DMS53 treated with DMSO at 0.1 percent for 48 hours (cell line): ENCODE results near the gene BAK1.
A peak's percentile ranks its signal among the peaks of the same experiment; 100 is the strongest.

Experiments used
- DNase-seq: peaks from one replicate; lab custom pipeline; 2025; ENCODE audit not compliant: unreplicated experiment; lab: John Stamatoyannopoulos, UW

BAK1 gene

DNA sequence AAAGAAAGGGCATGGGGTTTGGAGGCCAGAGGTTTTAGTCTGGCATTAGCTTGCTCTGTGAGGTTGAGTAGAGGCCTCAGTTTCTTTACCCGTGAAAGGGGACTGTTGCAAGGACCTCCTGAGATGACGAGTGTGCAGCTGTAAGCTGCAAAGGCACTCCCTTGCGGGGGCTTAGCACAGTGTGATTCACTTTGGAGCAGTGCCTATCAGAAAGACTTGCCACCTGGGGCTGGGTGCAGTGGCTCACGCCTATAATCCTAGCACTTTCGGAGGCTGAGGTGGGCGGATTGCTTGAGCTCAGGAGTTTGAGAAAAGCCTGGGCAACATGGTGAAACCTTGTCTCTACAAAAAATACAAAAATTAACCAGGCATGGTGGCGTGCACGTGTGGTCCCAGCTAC lies 7.5 kb upstream of the BAK1 start:
- no peak for DNase-seq

DNA sequence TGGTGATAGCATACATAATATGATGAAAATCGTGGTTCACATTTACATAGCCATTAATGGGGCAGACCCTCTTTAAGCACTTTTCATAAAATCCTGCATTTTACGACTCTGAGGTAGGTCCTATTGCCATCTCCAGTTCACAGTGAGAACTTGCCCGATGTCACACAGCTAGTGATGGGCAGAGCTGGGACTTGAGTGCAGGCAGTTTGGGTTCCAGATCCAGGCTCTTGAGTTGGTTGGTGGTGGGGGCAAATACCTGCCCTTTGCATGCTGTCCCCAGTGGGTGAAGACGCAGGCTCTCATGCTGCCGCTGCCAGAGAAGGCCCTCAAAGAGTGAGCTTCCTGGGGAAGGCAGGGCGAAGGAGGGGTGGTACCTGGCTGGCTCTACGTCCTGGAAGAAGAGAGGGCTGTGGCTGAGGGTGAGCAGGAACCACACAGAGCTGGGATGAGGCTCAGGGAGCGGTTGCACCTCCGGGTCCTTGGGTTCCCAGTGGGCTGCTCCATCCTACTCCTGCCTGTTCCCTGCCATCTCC lies 6.1 kb upstream of the BAK1 start:
- DNase-seq, result no peak

GRCh38 chr6:33585403-33586107 lies 5.5 kb upstream of the BAK1 start:
- peak; percentile 53 for DNase-seq

- DNase-seq, result no peak
Observed at GRCh38 chr6:33584700-33585402, 4.8 kb upstream of the BAK1 start.

DNA sequence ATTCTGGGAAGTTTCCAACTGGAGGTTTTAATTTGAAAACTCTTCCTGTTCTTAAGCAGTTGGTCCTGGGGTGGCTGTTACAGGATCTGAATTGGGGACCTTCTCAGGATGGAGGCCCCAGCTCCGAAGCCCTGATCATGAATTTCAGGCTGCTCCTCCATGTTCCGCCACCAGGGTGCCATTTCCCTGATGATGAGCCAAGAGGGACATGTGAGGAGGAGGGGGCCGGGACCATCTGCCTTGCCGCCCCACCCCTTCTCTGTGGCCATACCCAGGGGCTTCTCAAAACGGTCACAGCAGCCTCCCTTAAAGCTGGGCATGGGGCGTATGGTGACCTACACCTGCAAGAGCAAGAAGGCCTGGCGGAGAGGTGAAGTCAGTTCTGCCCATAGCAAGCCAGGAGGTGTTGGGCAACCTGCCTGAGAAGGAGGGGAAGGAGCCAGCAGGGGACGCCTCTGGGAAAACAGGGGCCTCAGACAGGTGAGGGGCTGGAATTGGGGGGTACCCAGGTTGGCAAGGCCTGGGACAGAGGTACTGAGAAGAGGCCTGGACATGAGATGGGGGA lies 3.6 kb upstream of the BAK1 start:
- DNase-seq, result no peak

GRCh38 chr6:33581186-33581585 lies 1.1 kb upstream of the BAK1 start:
- no peak for DNase-seq

- DNase-seq, result no peak
Observed at GRCh38 chr6:33578588-33579011, 1.5 kb downstream of the BAK1 start.

GRCh38 chr6:33578164-33578563 lies 1.9 kb downstream of the BAK1 start:
- no peak for DNase-seq

- DNase-seq, result no peak
Observed at GRCh38 chr6:33577718-33578117, 2.4 kb downstream of the BAK1 start.

- no peak for DNase-seq
Observed at GRCh38 chr6:33577106-33577535, 3.0 kb downstream of the BAK1 start.

GRCh38 chr6:33576668-33577067 lies 3.4 kb downstream of the BAK1 start:
- DNase-seq, result no peak

GRCh38 chr6:33575211-33575610 lies 4.9 kb downstream of the BAK1 start:
- DNase-seq, result no peak

DNA sequence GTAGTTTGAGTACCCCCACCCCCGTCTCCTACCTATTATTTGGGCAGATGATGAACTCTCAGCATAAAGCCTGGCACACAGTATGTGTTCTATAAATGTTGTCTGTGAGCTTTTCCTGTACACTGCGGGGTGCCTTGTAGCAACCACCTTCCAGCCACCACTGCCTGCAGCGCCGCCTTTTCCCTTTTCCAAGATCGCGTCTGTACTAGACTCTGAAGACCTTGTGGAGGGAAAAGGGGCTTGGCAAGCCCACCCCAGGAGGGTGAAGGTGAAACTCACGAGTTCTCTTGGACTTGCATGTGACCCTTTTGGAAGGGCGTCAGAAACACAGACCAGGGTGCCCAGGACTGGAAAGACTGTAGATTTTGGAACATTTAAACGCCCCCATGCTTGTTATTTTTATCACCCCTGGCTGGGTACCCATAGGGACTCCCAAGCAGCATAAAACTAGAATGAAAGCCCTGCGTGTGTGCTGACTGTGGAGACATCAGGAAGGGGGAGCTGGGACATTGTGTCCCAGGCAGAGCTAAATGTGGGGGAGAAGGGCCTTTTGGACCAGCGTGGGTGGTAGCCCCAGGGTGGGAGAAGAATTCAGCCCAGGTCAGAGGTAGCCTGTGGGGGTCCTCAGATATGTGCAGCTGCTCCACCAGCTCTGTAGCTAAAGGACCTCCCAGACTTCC lies 8.3 kb downstream of the BAK1 start:
- DNase-seq, result no peak

- DNase-seq, result peak; percentile 78
Observed at GRCh38 chr6:33570806-33571636, 9.1 kb downstream of the BAK1 start.

DNA sequence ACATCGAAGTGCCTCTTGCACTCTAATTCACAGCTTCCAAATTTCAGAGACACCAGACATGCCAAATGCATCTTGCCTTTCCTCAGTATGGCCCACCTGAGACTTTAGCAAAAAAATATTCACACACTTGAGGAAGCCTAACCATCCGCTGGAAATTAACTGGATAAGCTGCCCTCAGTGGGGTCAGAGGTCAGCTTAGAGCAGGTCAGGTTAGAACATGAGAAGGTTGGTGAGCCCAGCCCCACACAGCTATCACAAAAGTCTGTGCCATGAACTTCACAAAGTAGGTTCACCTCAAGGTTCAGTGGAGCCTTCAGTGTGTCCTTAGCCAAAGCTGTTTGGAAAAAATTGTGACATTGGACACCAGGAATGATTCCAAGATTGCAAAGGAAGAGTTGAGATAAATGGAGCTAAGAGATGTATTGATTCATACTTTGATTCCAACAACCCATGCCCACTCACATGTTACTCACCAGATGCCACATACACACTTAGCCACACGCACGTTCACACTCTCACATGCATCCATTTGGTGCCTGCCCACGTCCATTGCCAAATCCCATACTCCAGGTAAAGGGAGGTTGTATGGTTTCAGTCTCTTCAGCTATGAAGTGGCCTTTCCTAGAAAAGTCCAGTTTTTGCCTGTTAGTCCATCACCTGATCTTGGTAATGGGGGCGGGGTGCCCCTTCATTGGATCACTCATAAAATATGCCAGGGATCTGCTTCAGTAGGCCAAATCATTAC lies 11.1 kb downstream of the BAK1 start:
- DNase-seq, result no peak

GRCh38 chr6:33567836-33568235 lies 12.2 kb downstream of the BAK1 start:
- DNase-seq, result no peak

- no peak for DNase-seq
Observed at GRCh38 chr6:33566182-33567084, 13.6 kb downstream of the BAK1 start.

DNA sequence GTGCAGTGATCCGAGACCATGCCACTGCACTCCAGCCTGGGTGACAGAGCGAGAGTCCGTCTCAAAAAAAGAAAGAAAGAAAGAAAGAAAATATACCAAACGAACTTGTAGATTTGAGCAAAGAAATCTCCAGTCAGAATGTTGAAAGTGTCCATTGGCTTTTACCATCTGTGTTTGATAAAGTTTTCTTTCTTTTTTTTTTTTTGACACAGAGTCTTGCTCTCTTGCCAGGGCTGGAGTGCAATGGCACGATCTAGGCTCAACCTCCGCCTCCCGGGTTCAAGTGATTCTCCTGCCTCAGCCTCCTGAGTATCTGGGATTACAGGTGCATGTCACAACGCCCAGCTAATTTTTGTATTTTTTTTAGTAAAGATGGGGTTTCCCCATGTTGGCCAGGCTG lies 21.3 kb downstream of the BAK1 start:
- DNase-seq, result no peak

DNA sequence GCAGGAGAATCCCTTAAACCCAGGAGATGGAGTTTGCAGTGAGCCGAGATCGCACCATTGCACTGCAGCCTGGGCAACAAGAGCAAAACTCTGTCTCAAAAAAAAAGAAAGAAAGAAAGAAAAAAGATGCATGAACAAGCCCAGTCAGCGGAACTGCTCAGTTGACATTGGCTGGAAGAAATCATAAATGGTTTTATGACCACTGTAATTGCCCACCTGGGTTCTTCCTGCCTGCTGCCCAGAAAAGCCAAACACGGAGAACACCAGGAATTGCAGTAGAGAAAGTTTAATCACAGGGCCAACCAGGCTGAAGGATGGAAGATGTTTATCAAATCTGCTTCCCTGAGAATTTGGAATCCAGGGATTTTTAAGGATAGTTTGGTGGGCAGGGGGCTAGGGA lies 22.7 kb downstream of the BAK1 start:
- no peak for DNase-seq
